NK-92 (cell line): ENCODE results near the gene ZNF410.
A peak's percentile ranks its signal among the peaks of the same experiment; 100 is the strongest.
"Not testable (repeated sequence)": the region's sequence is repeated elsewhere in the genome, so short reads cannot be mapped to it uniquely, and the experiment has no call there.

Source experiments
- DNase-seq: peaks from one replicate; lab custom pipeline; 2025; ENCODE audit not compliant: unreplicated experiment; lab: John Stamatoyannopoulos, UW

ZNF410 gene

GRCh38 chr14:73886449-73887317 is at the start of gene ZNF410:
Gene ZNF410 (plus strand): TSS chr14:73886859. CDS start chr14:73892176, 5,317 bp downstream.
- DNase-seq: peak; percentile 38

GRCh38 chr14:73838293-73839034 is 48.2 kb upstream of the ZNF410 start:
- DNase-seq: not testable (repeated sequence)

GRCh38 chr14:73842201-73842600 is 44.5 kb upstream of the ZNF410 start:
- no peak for DNase-seq

GRCh38 chr14:73842851-73843250 is 43.8 kb upstream of the ZNF410 start:
- no peak for DNase-seq

- no peak for DNase-seq
Observed at GRCh38 chr14:73843296-73843695, 43.4 kb upstream of the ZNF410 start.

- no peak for DNase-seq
Observed at GRCh38 chr14:73846947-73847346, 39.7 kb upstream of the ZNF410 start.

- no peak for DNase-seq
Observed at GRCh38 chr14:73851000-73851399, 35.7 kb upstream of the ZNF410 start.

GRCh38 chr14:73851567-73852382 is 34.9 kb upstream of the ZNF410 start, which contains the start of gene PTGR2:
Gene PTGR2 (plus strand): TSS chr14:73851831. CDS start chr14:73858863, 7,032 bp downstream.
- DNase-seq: peak; percentile 67

- no peak for DNase-seq
Observed at GRCh38 chr14:73859145-73859544, 27.5 kb upstream of the ZNF410 start.

- no peak for DNase-seq
Observed at GRCh38 chr14:73861073-73861472, 25.6 kb upstream of the ZNF410 start.

GRCh38 chr14:73862480-73862879 is 24.2 kb upstream of the ZNF410 start:
- DNase-seq: no peak

GRCh38 chr14:73863209-73863608 is 23.4 kb upstream of the ZNF410 start:
- DNase-seq: no peak

- DNase-seq: no peak
Observed at GRCh38 chr14:73865534-73866113, 21.0 kb upstream of the ZNF410 start.

- DNase-seq: not testable (repeated sequence)
Observed at GRCh38 chr14:73869754-73870153, 16.9 kb upstream of the ZNF410 start.

- no peak for DNase-seq
Observed at GRCh38 chr14:73870525-73871235, 16.0 kb upstream of the ZNF410 start.

GRCh38 chr14:73873660-73874059 is 13.0 kb upstream of the ZNF410 start:
- no peak for DNase-seq

- DNase-seq: no peak
Observed at GRCh38 chr14:73877790-73878189, 8.9 kb upstream of the ZNF410 start.

GRCh38 chr14:73878436-73878835 is 8.2 kb upstream of the ZNF410 start:
- no peak for DNase-seq

- DNase-seq: no peak
Observed at GRCh38 chr14:73879027-73879426, 7.6 kb upstream of the ZNF410 start.
